K562 (cell line): ENCODE measurements around the gene FXN. TPM values are rescaled to one million over a fixed set of nuclear protein-coding genes. Genes with fewer than 3 reads are reported as not detected.

Source experiments
- ATAC-seq: fragments of 200-7000 bp; cut with Tn5 transposase; 3 replicates; pipeline ENCODE4 v1.9.1; 2020; ENCODE audit warnings: moderate library complexity
- BruUV-seq: library from RNA; stranded (reverse); fragments of 400-500 nt; replicated peaks from 2 replicates; lab custom pipeline; 2021; lab: Mats Ljungman, UMichigan
- CTCF ChIA-PET: fragments of 300-600 bp; formaldehyde crosslinking; extraction: SDS; loops from one replicate; lab custom pipeline; 2021; ENCODE audit warnings: low intra/inter-chr PET ratio; lab: Yijun Ruan, JAX
- POLR2A ChIA-PET: fragments of 300-600, 350-650 bp; sonication (Branson Sonifier 250); formaldehyde crosslinking; extraction: SDS; loops from one replicate; lab custom pipeline; 2021; ENCODE audit warnings: antibody characterized with exemption, inconsistent platforms; lab: Yijun Ruan, JAX
- DNase-seq, 4 experiments: peaks; one replicate each; pipeline versions ENCODE4 v3.0.0 to v3.0.0-alpha.2; 2011 to 2018; ENCODE audit warnings: low spot score in 3 of 4, mixed read lengths in 3 of 4; ENCODE audit errors: extremely low read depth in 1 of 4
- FAIRE-seq: peaks from 2 replicates; lab custom pipeline; 2011; peaks lifted over from hg19 to GRCh38; lab: Jason Lieb, UNC
- H2AFZ ChIP-seq: 2 replicates; pipeline ENCODE4 v1.6.0; 2011; ENCODE audit warnings: low read depth, low read length, control low read depth, inconsistent platforms
- H3K27ac ChIP-seq: fragments of 200-600 bp; 3 replicates; pipeline ENCODE4 v1.8.0; 2011; ENCODE audit warnings: low read depth, mild to moderate bottlenecking, control low read depth, inconsistent platforms, low read length, moderate library complexity, mixed read lengths; ENCODE audit errors: extremely low read depth
- H3K27me3 ChIP-seq, 2 experiments: fragments of 300-600 bp in 1 of 2; 2 replicates in 1 of 2; 3 replicates in 1 of 2; pipeline versions ENCODE4 v1.6.0 to v1.8.0; 2011; ENCODE audit warnings: inconsistent platforms in 2 of 2, low read length in 2 of 2, mild to moderate bottlenecking in 1 of 2, mixed read lengths in 1 of 2, moderate library complexity in 1 of 2; ENCODE audit not compliant: control insufficient read depth in 2 of 2, insufficient read depth in 2 of 2
- H3K36me3 ChIP-seq: fragments of 300-600 bp; 3 replicates; pipeline ENCODE4 v1.8.0; 2011; ENCODE audit warnings: mild to moderate bottlenecking, low read length, inconsistent platforms; ENCODE audit not compliant: control insufficient read depth, insufficient read depth
- H3K4me1 ChIP-seq, 2 experiments: fragments of 200-600 bp in 1 of 2; replicated peaks in 1 of 2; 2 replicates in 1 of 2; 3 replicates in 1 of 2; pipeline versions ENCODE4 v1.5.1 to v1.8.0; 2011; ENCODE audit warnings: inconsistent platforms in 2 of 2, low read length in 2 of 2, mild to moderate bottlenecking in 1 of 2, mixed read lengths in 1 of 2, moderate library complexity in 1 of 2; ENCODE audit not compliant: control insufficient read depth in 2 of 2, insufficient read depth in 2 of 2
- H3K4me2 ChIP-seq: 2 replicates; pipeline ENCODE4 v1.6.1; 2011; ENCODE audit warnings: low read length, control low read depth, inconsistent platforms, mixed read lengths; ENCODE audit not compliant: insufficient read depth
- H3K4me3 ChIP-seq: fragments of 200-600 bp; sonication (generic), shearing (Covaris generic); 2 replicates; pipeline ENCODE4 v1.5.1; 2016; ENCODE audit warnings: control low read depth, inconsistent platforms
- H3K79me2 ChIP-seq: fragments of 200-600 bp; 3 replicates; pipeline ENCODE4 v1.8.0; 2011; ENCODE audit warnings: low read length, inconsistent platforms; ENCODE audit not compliant: control insufficient read depth, insufficient read depth
- H3K9ac ChIP-seq, 2 experiments: 2 replicates each; pipeline versions ENCODE4 v1.6.0 to v1.6.1; 2011; ENCODE audit warnings: low read depth in 2 of 2, low read length in 2 of 2, control low read depth in 1 of 2, inconsistent platforms in 1 of 2, mild to moderate bottlenecking in 1 of 2, mixed read lengths in 1 of 2; ENCODE audit not compliant: insufficient read depth in 1 of 2
- H3K9me1 ChIP-seq: one replicate; pipeline ENCODE4 v1.6.0; 2011; ENCODE audit warnings: inconsistent platforms, mild to moderate bottlenecking, low read length, moderate library complexity; ENCODE audit not compliant: control insufficient read depth, insufficient read depth
- H3K9me3 ChIP-seq: replicated peaks from 2 replicates; pipeline ENCODE4 v1.5.1; 2011; ENCODE audit warnings: low read depth, low read length, inconsistent platforms; ENCODE audit not compliant: control insufficient read depth, insufficient read depth
- H4K20me1 ChIP-seq: replicated peaks from 2 replicates; pipeline ENCODE4 v1.6.1; 2011; ENCODE audit warnings: low read length, inconsistent platforms, mixed read lengths; ENCODE audit not compliant: control insufficient read depth, insufficient read depth
- BCLAF1 ChIP-seq, 2 experiments: fragments of 450-650 bp in 1 of 2; IDR thresholded peaks; 2 replicates each; pipeline ENCODE4 v1.6.1; 2011 to 2017; ENCODE audit warnings: low read depth in 2 of 2, antibody characterized with exemption in 1 of 2, borderline replicate concordance in 1 of 2, low read length in 1 of 2, mild to moderate bottlenecking in 1 of 2, mixed read lengths in 1 of 2; ENCODE audit not compliant: control insufficient read depth in 1 of 2
- BRD9 ChIP-seq: fragments of 450-650 bp; IDR thresholded peaks from 2 replicates; pipeline ENCODE4 v1.6.1; 2018; ENCODE audit warnings: low read depth; ENCODE audit not compliant: partially characterized antibody
- HDAC8 ChIP-seq: fragments of 450-650 bp; IDR thresholded peaks from 2 replicates; pipeline ENCODE4 v1.6.1; 2016; ENCODE audit warnings: mild to moderate bottlenecking, missing genetic modification characterization, moderate library complexity, missing compliant biosample characterization
- HIVEP1 ChIP-seq: fragments of 250-450 bp; sonication (Bioruptor Pico); IDR thresholded peaks from 2 replicates; pipeline ENCODE4 v1.4.0; 2020; ENCODE audit warnings: mild to moderate bottlenecking
- NR0B1 ChIP-seq: fragments of 450-650 bp; IDR thresholded peaks from one replicate; pipeline ENCODE4 v1.6.1; 2018; ENCODE audit warnings: mild to moderate bottlenecking, moderate library complexity; ENCODE audit not compliant: partially characterized antibody
- RBM15 ChIP-seq: fragments of 200-400 bp; formaldehyde crosslinking; IDR thresholded peaks from 2 replicates; pipeline ENCODE4 v1.6.1; 2018; ENCODE audit warnings: mild to moderate bottlenecking, low read length, moderate library complexity; ENCODE audit not compliant: insufficient read depth
- SP2 ChIP-seq: IDR thresholded peaks from 2 replicates; pipeline ENCODE4 v1.6.1; 2011; ENCODE audit warnings: mild to moderate bottlenecking, low read depth, low read length, moderate library complexity; ENCODE audit not compliant: poor library complexity, severe bottlenecking; ENCODE audit errors: extremely low read depth
- THRB ChIP-seq: fragments of 450-650 bp; formaldehyde crosslinking; conservative IDR thresholded peaks from 2 replicates; pipeline ENCODE4 v1.4.0; 2022; ENCODE audit warnings: mild to moderate bottlenecking, missing genetic modification characterization
- ZNF408 ChIP-seq: fragments of 250-450 bp; sonication (Bioruptor Pico); IDR thresholded peaks from 2 replicates; pipeline ENCODE4 v1.4.0; 2020; ENCODE audit warnings: low read depth, mild to moderate bottlenecking, moderate library complexity
- ZNF507 ChIP-seq: conservative IDR thresholded peaks from 2 replicates; pipeline ENCODE4 v1.6.1; 2017; ENCODE audit warnings: missing genetic modification characterization, missing compliant biosample characterization
- ZNF518B ChIP-seq: fragments of 250-450 bp; sonication (Bioruptor Pico); IDR thresholded peaks from 2 replicates; pipeline ENCODE4 v1.5.0; 2021; ENCODE audit warnings: mild to moderate bottlenecking, moderate library complexity
- ZNF551 ChIP-seq: fragments of 250-450 bp; sonication (Bioruptor Pico); IDR thresholded peaks from 2 replicates; pipeline ENCODE4 v1.5.0; 2021; ENCODE audit warnings: mild to moderate bottlenecking, moderate library complexity
- WGBS: fragments of 100-300 bp; shearing (Covaris generic); methylation state at CpG from one replicate; pipeline ENCODE4 v1.1.6; 2016; ENCODE audit warnings: low coverage, mixed read lengths; ENCODE audit not compliant: insufficient coverage; ENCODE audit errors: missing lambda C conversion rate; 5-methylcytosine and 5-hydroxymethylcytosine counted together
- in situ Hi-C: fragments of 300-500 bp; cut with MboI; formaldehyde crosslinking; loops from 4 replicates; pipeline ENCODE4 v1.15.0; 2018; ENCODE audit warnings: inconsistent platforms, mixed read lengths
- intact Hi-C: fragments of 100-400 bp; cut with micrococcal nuclease; formaldehyde crosslinking; loops from 2 replicates; pipeline ENCODE4 v1.14.2; 2022
- polyA plus RNA-seq, 8 experiments: library from polyadenylated mRNA; depleted of rRNA in 4 of 8; stranded (reverse) in 5 of 8; unstranded in 3 of 8; fragments of >200 nt; fragmentation: Nextera tagmentation in 2 of 8; fragmentation: Illumina TruSeq in 1 of 8; extraction: Ambion mirVana in 2 of 8; extraction: Trizol in 1 of 8; gene quantifications; 2 replicates each; pipeline versions ENCODE4 v1.2.1 to v1.2.3, GENCODE V29; 2011 to 2014; ENCODE audit warnings: inconsistent platforms in 1 of 8, missing spikeins in 1 of 8
- total RNA-seq, 7 experiments: library from RNA; depleted of rRNA in 6 of 7; stranded (reverse); fragments of >200 nt in 6 of 7; fragmentation: Illumina TruSeq in 2 of 7; extraction: Trizol in 2 of 7; gene quantifications; 2 replicates each; pipeline versions ENCODE4 v1.2.1 to v1.2.3, GENCODE V29; 2011 to 2021; ENCODE audit warnings: low replicate concordance in 1 of 7

The FXN gene
- total and polyA plus RNA-seq, 9 of the 15 experiments (the other 6 are each of a cell fraction or from before 2014, with no cell fraction given): 7.6 to 51.5 (median 30.3) TPM

- WGBS: 77% methylated on average over 4 of the region's 4 CpGs
- Histone ChIP-seq H3K36me3 (peaks cover 63% of the 10 kb centered on the region; the same call in 2 of the 3 replicates), H3K4me2 (no peak overlapping the region), H3K9me1 (no peaks in the 10 kb centered on the region), H3K9ac (no peak overlapping the region), H3K4me3 (no peak overlapping the region), H4K20me1 (no peaks in the 10 kb centered on the region), H3K4me1 (no peaks in the 10 kb centered on the region; a peak in 1 of 5 replicates), H3K9me3 (no peaks in the 10 kb centered on the region), H2AFZ (no peak overlapping the region), H3K27ac (no peak overlapping the region), H3K27me3 (no peaks in the 10 kb centered on the region), H3K79me2 (no peaks in the 10 kb centered on the region)
- in situ Hi-C loops: loop anchor here (25.0 kb wide), 1 partner anchor 473 kb away; no protein-coding TSS in a partner anchor
- POLR2A ChIA-PET: interaction anchor here (1.0 kb wide), 1 partner anchor 8 kb away, joined by 3 read pairs; no protein-coding TSS in a partner anchor
- no peak for FAIRE-seq
- no TSS peak for BruUV-seq
- DNase-seq: no peak
- CTCF ChIA-PET: no interaction called here
- ATAC-seq: no peak
- intact Hi-C loops: no loop called here
- TF ChIP-seq ZNF408 (CRISPR knock-in tag): no peak
- TF ChIP-seq THRB: no peak
- no peak for TF ChIP-seq HIVEP1
- no peak for TF ChIP-seq HDAC8 (tag)
- no peak for TF ChIP-seq BCLAF1 (IDR thresholded peaks at IDR 0.05; ENCODE audit: borderline replicate concordance in 1 of 2, control insufficient read depth in 1 of 2, low read depth in 2 of 2, low read length in 1 of 2)
- TF ChIP-seq ZNF518B (CRISPR knock-in tag): no peak
- no peak for TF ChIP-seq ZNF507 (tag)
- no peak for TF ChIP-seq ZNF551 (CRISPR knock-in tag)
- TF ChIP-seq BRD9: no peak
- no peak for TF ChIP-seq NR0B1
- no peak for TF ChIP-seq SP2
- no peak for TF ChIP-seq RBM15
Observed at GRCh38 chr9:69063839-69064238, 28.3 kb downstream of the FXN start.
